Mononuclear cell (primary cell): ENCODE data around the gene SMYD3. TPM values are rescaled to one million over a fixed set of nuclear protein-coding genes. Genes with fewer than 3 reads are reported as not detected.

Source experiments
- H3K27me3 ChIP-seq: 2 replicates; pipeline ENCODE4 v1.6.0; 2011; ENCODE audit warnings: low read length, control low read depth; ENCODE audit not compliant: insufficient read depth
- H3K4me1 ChIP-seq: 2 replicates; pipeline ENCODE4 v1.5.1; 2011; ENCODE audit warnings: mild to moderate bottlenecking, low read length, control low read depth; ENCODE audit not compliant: insufficient read depth
- H3K4me3 ChIP-seq: 2 replicates; pipeline ENCODE4 v1.5.1; 2011; ENCODE audit warnings: mild to moderate bottlenecking, low read length, moderate library complexity
- H3K9me3 ChIP-seq: 2 replicates; pipeline ENCODE4 v1.5.1; 2011; ENCODE audit warnings: low read depth, mild to moderate bottlenecking, control low read depth, low read length
- total RNA-seq: library from RNA; depleted of rRNA; stranded (reverse); fragments of >200 nt; gene quantifications from one replicate; pipeline ENCODE4 v1.2.3, GENCODE V29; 2012

Gene SMYD3
- total RNA-seq, 1 donor: 18.2 TPM

GRCh38 chr1:245873068-245873467, 634.0 kb downstream of the SMYD3 start:
- H3K4me3 ChIP-seq: no peak overlapping the region
- no peaks in the 10 kb centered on the region for H3K27me3 ChIP-seq
- H3K4me1 ChIP-seq: no peaks in the 10 kb centered on the region
- H3K9me3 ChIP-seq: no peaks in the 10 kb centered on the region

GRCh38 chr1:245872475-245872874, 634.6 kb downstream of the SMYD3 start:
- no peaks in the 10 kb centered on the region for H3K27me3 ChIP-seq
- H3K4me3 ChIP-seq: no peak overlapping the region
- H3K4me1 ChIP-seq: no peaks in the 10 kb centered on the region
- H3K9me3 ChIP-seq: no peaks in the 10 kb centered on the region

- no peaks in the 10 kb centered on the region for H3K27me3 ChIP-seq
- no peak overlapping the region for H3K4me3 ChIP-seq
- H3K4me1 ChIP-seq: no peaks in the 10 kb centered on the region
- H3K9me3 ChIP-seq: no peaks in the 10 kb centered on the region
Observed at GRCh38 chr1:245871915-245872314, 635.2 kb downstream of the SMYD3 start.

GRCh38 chr1:245871191-245871590, 635.9 kb downstream of the SMYD3 start:
- Histone ChIP-seq H3K4me1 (no peaks in the 10 kb centered on the region), H3K9me3 (no peaks in the 10 kb centered on the region), H3K27me3 (no peaks in the 10 kb centered on the region), H3K4me3 (no peak overlapping the region)

- H3K4me1 ChIP-seq: no peaks in the 10 kb centered on the region
- no peaks in the 10 kb centered on the region for H3K27me3 ChIP-seq
- H3K9me3 ChIP-seq: no peaks in the 10 kb centered on the region
- H3K4me3 ChIP-seq: no peak overlapping the region
Observed at GRCh38 chr1:245870698-245871097, 636.4 kb downstream of the SMYD3 start.

- no peaks in the 10 kb centered on the region for H3K4me1 ChIP-seq
- H3K27me3 ChIP-seq: no peaks in the 10 kb centered on the region
- H3K4me3 ChIP-seq: no peak overlapping the region
- H3K9me3 ChIP-seq: no peaks in the 10 kb centered on the region
Observed at GRCh38 chr1:245869847-245870246, 637.2 kb downstream of the SMYD3 start.

- H3K4me3 ChIP-seq: no peak overlapping the region
- no peaks in the 10 kb centered on the region for H3K27me3 ChIP-seq
- H3K4me1 ChIP-seq: no peaks in the 10 kb centered on the region
- no peaks in the 10 kb centered on the region for H3K9me3 ChIP-seq
Observed at GRCh38 chr1:245867738-245868137, 639.3 kb downstream of the SMYD3 start.

GRCh38 chr1:245864872-245865271, 642.2 kb downstream of the SMYD3 start:
- no peaks in the 10 kb centered on the region for H3K27me3 ChIP-seq
- H3K9me3 ChIP-seq: no peaks in the 10 kb centered on the region
- H3K4me1 ChIP-seq: no peaks in the 10 kb centered on the region
- H3K4me3 ChIP-seq: no peak overlapping the region

GRCh38 chr1:245863566-245864184, 643.4 kb downstream of the SMYD3 start:
- Histone ChIP-seq H3K4me3 (no peak overlapping the region), H3K9me3 (no peaks in the 10 kb centered on the region), H3K27me3 (no peaks in the 10 kb centered on the region), H3K4me1 (no peaks in the 10 kb centered on the region)

GRCh38 chr1:245862812-245863540, 644.1 kb downstream of the SMYD3 start:
- Histone ChIP-seq H3K4me1 (no peaks in the 10 kb centered on the region), H3K27me3 (no peaks in the 10 kb centered on the region)

GRCh38 chr1:245860657-245861544, 646.2 kb downstream of the SMYD3 start:
- Histone ChIP-seq H3K4me1 (no peaks in the 10 kb centered on the region), H3K9me3 (no peaks in the 10 kb centered on the region), H3K27me3 (no peaks in the 10 kb centered on the region), H3K4me3 (no peak overlapping the region)

More at GRCh38 chr1:245862812-245863540, 644.1 kb downstream of the SMYD3 start:
- Histone ChIP-seq H3K4me3 (no peak overlapping the region), H3K9me3 (no peaks in the 10 kb centered on the region)

- H3K9me3 ChIP-seq: no peaks in the 10 kb centered on the region
- H3K4me1 ChIP-seq: no peaks in the 10 kb centered on the region
- H3K27me3 ChIP-seq: no peaks in the 10 kb centered on the region
Observed at GRCh38 chr1:245859493-245860114, 647.5 kb downstream of the SMYD3 start.

GRCh38 chr1:245858722-245859492, 648.2 kb downstream of the SMYD3 start:
- Histone ChIP-seq H3K4me3 (no peak overlapping the region), H3K9me3 (no peaks in the 10 kb centered on the region), H3K27me3 (no peaks in the 10 kb centered on the region), H3K4me1 (no peaks in the 10 kb centered on the region)

More at GRCh38 chr1:245859493-245860114, 647.5 kb downstream of the SMYD3 start:
- H3K4me3 ChIP-seq: no peak overlapping the region

- no peaks in the 10 kb centered on the region for H3K9me3 ChIP-seq
- no peaks in the 10 kb centered on the region for H3K27me3 ChIP-seq
- no peaks in the 10 kb centered on the region for H3K4me1 ChIP-seq
- no peak overlapping the region for H3K4me3 ChIP-seq
Observed at GRCh38 chr1:245858022-245858721, 648.9 kb downstream of the SMYD3 start.
